DND-41 (cell line): ENCODE measurements around the gene EIF2S2.

Experiments
- CTCF ChIP-seq: IDR thresholded peaks from 2 replicates; pipeline ENCODE4 v1.5.1; 2012; ENCODE audit warnings: borderline replicate concordance, low read length, moderate library complexity, mild to moderate bottlenecking; ENCODE audit not compliant: poor library complexity, severe bottlenecking; ENCODE audit errors: extremely low read depth
- EZH2 ChIP-seq: IDR thresholded peaks from 3 replicates; pipeline ENCODE4 v1.6.1; 2012; ENCODE audit warnings: borderline replicate concordance, low read depth, mild to moderate bottlenecking, moderate library complexity, low read length, inconsistent platforms; ENCODE audit not compliant: severe bottlenecking

GRCh38 chr20:34150306-34151000 is 38.4 kb upstream of the EIF2S2 start:
- TF ChIP-seq EZH2 = no peak
- TF ChIP-seq CTCF = no peak
